HG02852 (cell line): ENCODE data around the gene NOP56.

ENCODE experiments used
- ATAC-seq: cut with Tn5 transposase; IDR thresholded peaks from one replicate; pipeline ENCODE4 v1.9.1; 2021; ENCODE audit warnings: mild to moderate bottlenecking, moderate library complexity; ENCODE audit not compliant: unreplicated experiment

NOP56 gene

DNA sequence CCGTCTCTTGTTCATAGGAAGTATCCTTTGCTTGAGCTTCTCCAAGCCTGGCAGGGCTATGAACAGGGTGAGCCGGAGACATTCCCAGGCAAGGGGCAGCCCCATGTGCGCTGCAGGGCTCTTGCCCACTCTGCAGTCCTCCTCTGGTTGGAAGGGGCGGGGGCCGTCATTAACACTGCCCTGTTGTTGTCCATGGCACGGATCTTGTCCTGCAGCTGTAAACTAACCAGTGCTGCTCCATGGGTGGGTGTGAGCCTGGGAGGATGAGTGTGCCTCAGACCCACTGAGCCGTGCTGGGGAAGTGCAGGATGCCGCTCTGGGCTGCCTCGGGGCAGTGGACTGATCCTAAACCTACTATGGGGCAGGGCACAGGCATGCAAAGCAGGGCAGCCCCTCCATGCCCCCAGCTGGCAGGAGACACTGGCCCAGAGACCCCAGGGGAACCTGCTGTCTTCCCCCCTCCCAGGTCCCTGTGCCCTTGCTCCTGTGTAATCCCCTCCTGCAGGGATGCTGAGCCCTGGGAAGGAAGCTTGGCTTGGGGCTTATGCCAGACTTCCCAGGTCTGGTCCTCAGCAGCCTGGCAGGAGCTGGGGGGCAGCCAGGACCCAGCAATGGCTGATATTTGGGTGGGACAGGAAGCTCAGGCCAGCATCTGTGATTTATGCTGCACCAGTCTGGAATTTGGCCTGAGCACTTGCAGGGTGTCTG is 48.6 kb downstream of the NOP56 start:
- no peak for ATAC-seq

DNA sequence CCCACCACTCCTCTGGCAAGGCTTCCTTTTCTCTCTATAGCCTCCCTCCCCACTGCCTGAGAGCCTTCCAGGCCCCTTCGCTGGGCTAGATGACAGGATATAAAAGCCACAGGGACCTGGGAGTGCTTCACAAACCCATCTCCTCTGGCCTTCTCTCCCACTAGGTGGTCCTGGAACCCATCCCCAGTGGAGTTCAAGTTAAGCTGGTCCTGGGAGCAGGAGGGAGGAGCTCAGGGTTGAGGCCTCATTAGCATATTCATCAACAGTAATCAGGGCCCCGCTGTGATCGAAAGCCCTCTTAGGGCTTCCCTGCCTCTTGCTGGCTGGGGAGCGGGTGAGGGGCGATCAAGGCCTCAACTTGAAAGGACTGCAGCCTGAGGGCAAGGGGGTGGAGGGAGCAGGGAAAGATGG is 49.2 kb downstream of the NOP56 start:
- no peak for ATAC-seq

- no peak for ATAC-seq
These were observed 51.5 kb downstream of the NOP56 start for GRCh38 chr20:2703716-2704475.

GRCh38 chr20:2705931-2706645 is 53.7 kb downstream of the NOP56 start:
- no peak for ATAC-seq

DNA sequence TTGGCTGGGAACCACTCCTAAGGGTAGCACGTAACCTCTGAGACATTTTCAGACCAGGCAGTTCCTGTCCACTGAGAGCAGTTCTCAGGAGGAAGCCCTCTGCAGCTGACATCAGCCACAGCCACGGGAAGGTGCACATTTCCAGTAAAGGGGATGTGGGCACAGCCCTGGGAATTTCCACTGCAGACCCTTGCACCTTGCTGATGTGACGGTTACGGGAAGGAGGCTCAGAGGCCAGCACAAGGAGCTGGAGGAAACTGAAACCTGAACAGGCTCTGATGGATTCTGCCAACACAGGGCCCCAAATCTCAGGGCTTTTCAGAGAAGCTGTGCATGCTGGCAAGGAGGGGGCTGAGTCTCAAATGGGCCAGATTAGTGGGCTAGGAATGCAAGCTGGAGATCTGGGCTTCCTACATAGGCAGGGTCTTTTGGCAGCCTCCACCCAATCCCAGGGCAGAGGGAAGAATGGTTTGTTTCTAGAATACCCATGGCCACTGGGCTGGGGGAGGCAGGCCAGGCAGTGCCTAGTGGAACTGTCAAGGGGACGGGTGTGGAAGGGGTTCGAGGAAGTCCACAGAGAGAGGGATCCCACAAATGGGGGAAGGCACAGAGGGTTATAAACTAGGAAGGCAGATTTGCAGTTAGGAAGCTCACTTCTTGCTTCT is 54.4 kb downstream of the NOP56 start:
- no peak for ATAC-seq

DNA sequence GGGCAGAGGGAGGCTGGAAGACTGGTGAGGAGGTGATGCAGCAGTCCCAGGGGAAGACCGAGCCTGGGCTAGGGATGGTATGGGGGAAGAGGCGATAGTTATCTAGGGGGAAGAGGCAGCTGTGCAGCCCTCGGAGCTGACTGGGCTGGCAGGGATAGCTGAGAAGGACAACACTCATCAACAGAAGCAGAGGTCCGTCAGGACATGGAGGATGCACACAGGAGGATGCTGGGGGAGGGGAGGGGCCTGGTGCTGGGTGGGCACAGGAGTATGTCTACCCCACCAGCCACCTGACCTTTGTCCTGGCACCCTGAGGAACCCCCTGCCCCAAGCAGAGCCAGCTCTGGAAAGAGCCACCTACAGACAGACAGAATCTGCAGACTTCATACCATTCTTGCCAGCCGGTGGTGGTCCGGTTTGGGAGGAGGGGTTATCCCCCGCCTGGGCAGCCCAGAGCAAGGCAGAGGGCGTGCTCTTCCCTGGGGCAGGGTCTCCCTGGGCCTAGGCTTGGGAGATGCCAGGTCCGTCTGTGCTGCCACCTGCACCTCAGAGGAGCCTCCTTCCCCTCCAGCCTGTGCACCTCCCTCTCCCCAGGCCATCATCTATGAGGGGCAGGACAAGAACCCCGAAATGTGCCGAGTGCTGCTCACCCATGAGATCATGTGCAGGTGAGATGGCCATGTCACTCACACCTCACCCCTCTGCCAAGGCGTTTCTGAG is 55.1 kb downstream of the NOP56 start:
- ATAC-seq = no peak
